Measurements from ENCODE around the gene CPEB4.

The CPEB4 gene

DNA sequence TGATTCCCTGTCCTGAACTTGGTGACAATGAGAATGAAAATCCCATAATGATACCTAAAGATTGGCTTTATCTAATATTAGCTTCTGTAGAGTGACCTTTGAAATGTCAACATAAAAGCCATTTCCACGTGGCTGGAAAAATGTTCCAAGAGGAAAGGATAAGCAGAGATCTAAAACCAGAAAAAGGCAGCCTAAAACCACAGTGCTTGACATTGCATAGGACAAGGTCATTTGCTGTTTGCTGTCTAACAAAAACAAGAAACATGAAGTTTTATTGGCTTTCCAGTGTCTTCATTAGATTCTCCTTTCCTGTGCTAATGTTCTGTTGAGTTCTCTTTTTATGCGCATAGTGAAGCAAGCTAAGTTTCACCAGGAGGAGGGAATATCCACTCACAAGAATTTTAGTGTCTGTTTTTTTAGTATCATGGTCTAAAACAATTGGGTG, 44.6 kb downstream of the CPEB4 start:
- TF ChIP-seq, protein P1, sequence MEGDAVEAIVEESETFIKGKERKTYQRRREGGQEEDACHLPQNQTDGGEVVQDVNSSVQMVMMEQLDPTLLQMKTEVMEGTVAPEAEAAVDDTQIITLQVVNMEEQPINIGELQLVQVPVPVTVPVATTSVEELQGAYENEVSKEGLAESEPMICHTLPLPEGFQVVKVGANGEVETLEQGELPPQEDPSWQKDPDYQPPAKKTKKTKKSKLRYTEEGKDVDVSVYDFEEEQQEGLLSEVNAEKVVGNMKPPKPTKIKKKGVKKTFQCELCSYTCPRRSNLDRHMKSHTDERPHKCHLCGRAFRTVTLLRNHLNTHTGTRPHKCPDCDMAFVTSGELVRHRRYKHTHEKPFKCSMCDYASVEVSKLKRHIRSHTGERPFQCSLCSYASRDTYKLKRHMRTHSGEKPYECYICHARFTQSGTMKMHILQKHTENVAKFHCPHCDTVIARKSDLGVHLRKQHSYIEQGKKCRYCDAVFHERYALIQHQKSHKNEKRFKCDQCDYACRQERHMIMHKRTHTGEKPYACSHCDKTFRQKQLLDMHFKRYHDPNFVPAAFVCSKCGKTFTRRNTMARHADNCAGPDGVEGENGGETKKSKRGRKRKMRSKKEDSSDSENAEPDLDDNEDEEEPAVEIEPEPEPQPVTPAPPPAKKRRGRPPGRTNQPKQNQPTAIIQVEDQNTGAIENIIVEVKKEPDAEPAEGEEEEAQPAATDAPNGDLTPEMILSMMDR (IDR thresholded peaks at IDR 0.05): no peak
- no peak for DNase-seq (ENCODE audit: low spot score)
- Histone ChIP-seq H3K4me3 (no peak overlapping the region), H3K27ac (no peak overlapping the region)

DNA sequence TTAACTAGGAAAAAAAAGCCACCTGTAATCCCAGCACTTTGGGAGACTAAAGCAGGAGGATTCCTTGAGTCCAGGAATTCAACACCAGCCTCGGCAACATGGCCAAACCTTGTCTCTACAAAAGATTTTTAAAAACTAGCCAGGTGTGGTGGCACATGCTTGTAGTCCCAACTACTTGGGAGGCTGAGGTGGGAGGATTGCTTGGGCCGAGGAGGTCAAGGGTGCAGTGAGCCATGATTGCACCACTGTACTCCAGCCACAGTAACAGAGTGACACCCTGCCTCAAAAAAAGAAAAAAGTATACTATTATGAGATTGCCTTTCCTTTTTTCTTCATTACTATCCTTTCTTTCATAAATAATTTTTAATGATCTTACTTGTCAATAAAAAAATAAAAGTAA, 45.8 kb downstream of the CPEB4 start:
- TF ChIP-seq, protein P1 (IDR thresholded peaks at IDR 0.05): no peak
- Histone ChIP-seq H3K4me3 (no peak overlapping the region), H3K27ac (no peak overlapping the region)
- no peak for DNase-seq (ENCODE audit: low spot score)

DNA sequence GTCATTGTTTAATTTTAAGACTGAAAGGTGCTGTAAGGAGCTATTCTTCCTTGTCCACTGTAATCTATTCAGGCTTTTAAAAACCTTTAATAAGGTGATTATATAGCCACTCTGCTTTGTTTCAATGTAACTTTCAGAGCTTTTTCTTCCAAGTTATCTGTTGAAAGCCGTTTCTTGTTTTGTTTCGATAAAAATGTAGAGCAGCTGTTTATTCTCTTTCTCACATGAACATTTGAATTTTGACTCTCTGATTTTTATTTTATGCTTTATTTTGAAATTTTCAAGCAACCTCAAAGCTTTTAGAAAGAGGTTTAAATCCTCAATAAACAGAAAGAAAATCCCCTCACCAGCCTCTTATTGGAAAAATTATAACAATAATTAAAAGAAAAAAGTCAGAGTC, 47.2 kb downstream of the CPEB4 start:
- TF ChIP-seq, protein P1 (IDR thresholded peaks at IDR 0.05): no peak
- no peak overlapping the region for H3K27ac ChIP-seq
- no peak overlapping the region for H3K4me3 ChIP-seq
- DNase-seq (ENCODE audit: low spot score): no peak

DNA sequence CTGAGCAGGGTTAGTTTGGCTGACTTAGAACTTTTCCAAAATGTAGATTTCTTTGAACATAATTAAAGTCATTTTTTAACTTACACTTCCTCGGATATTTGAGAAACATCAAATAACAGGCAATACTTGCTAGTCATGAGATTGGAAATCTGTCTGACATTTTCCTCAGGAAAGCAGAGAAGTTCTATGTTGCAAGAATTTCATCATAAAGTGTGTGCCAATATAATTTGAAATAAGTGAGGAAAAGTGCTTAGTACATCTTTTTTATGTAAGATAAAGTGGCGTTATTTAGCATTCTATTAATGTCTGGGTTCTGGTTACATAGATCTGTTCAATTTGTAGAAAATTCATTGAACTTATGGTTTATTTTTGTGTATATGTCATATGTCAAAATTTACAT, 52.1 kb downstream of the CPEB4 start:
- TF ChIP-seq, protein P1 (IDR thresholded peaks at IDR 0.05): no peak

DNA sequence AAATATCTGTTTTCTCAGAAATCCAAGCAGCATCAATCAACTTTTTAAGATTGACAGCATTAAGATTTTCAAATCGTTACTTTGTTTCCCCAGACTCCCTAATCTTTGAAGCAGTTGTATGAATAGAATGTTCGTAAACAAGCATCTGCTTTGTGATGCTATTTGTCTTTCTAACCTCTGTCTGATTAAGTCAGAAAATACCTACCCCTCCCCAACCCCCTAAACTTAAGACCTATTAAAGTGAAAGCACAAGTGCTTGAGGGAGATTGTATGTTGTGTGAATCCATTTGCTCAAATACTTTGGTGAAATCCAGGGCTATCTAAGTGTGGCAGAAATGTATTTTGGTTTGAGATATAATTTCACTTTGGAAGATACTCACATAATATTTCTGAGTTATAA, 53.0 kb downstream of the CPEB4 start:
- TF ChIP-seq, protein P1 (IDR thresholded peaks at IDR 0.05): no peak
- no peak overlapping the region for H3K4me3 ChIP-seq
- DNase-seq (ENCODE audit: low spot score): no peak
- H3K27ac ChIP-seq: no peak overlapping the region

More for the DNA sequence above, 52.1 kb downstream of the CPEB4 start:
- Histone ChIP-seq H3K4me3 (no peak overlapping the region), H3K27ac (no peak overlapping the region)
- DNase-seq (ENCODE audit: low spot score): no peak

DNA sequence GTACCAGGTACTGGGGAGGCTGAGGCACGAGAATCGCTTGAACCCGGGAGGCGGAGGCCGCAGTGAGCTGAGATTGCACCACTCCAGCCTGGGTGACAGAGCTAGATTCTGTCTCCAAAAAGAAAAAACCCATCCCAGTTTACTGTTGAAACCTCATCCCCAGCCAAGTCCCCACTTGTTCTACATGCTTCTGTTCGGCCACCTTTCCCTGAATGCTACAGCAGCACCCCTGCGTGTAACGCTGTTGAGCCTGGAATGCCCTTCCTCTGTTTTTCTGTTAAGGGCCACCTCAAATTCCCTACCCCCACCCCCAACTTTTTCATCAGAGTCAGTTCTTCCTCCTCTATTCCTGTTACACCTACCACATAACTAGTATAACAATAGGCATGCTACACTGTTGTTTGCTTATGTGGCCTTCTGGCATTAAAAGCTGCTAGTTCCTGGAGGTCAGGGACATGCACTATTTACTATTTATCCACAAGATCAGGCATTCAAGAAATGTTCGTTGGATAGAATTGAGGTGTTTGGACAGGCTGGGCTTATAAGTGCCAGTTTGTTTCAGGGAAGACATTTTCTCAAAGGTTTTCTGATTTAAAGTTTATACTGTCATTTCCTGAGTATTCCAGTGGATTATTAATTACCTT, 53.7 kb downstream of the CPEB4 start:
- no peak overlapping the region for H3K27ac ChIP-seq
- H3K4me3 ChIP-seq: no peak overlapping the region
- TF ChIP-seq, protein P1 (IDR thresholded peaks at IDR 0.05): no peak
- DNase-seq (ENCODE audit: low spot score): no peak

DNA sequence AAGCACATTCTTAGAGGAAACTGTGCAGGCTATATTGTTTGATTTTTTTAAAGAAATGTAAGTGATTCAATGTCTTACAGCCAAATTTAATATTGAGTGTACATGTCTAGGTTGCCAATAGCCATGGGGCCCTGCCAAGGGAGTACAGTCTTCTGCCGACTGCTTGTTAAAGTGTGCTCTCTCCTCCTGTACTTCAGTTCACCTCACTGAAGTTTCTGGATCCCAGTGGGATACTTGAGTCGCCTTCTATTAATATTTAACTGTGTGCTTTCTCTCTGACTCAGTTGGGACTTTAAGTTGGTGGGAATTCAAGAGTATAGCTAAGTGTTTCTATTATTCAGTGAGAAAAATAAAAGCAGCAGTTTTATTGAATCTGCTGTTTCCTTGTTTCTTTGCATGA, 56.4 kb downstream of the CPEB4 start:
- TF ChIP-seq, protein P1 (IDR thresholded peaks at IDR 0.05): no peak
- no peak overlapping the region for H3K4me3 ChIP-seq
- DNase-seq (ENCODE audit: low spot score): no peak
- no peak overlapping the region for H3K27ac ChIP-seq

All from coronary artery (tissue), 2 donors.